WTC11 (cell line): ENCODE data around the gene DNAJC12. TPM values are rescaled to one million over a fixed set of nuclear protein-coding genes. Genes with fewer than 3 reads are reported as not detected.

ENCODE experiments used
- ATAC-seq: fragments of 200-7000 bp; cut with Tn5 transposase; 2 replicates; pipeline ENCODE4 v1.10.0; 2021; ENCODE audit warnings: mild to moderate bottlenecking, moderate library complexity
- CTCF ChIA-PET: fragments of 300-600 bp; sonication (Branson Sonifier 250); formaldehyde crosslinking; loops from one replicate; lab custom pipeline; 2021; ENCODE audit warnings: antibody characterized with exemption; lab: Charles Lee
- POLR2A ChIA-PET: fragments of 350-600 bp; sonication (Branson Sonifier 250); formaldehyde crosslinking; loops from one replicate; lab custom pipeline; 2021; ENCODE audit warnings: antibody characterized with exemption; lab: Charles Lee
- DNase-seq: peaks from one replicate; pipeline ENCODE4 v3.0.0; 2021; ENCODE audit warnings: low spot score
- H3K27ac Mint-ChIP-seq: 2 replicates; pipeline ENCODE4 v1.8.0; 2021; ENCODE audit warnings: mixed read lengths
- H3K27me3 Mint-ChIP-seq: 2 replicates; pipeline ENCODE4 v1.8.0; 2021; ENCODE audit warnings: low read depth, mild to moderate bottlenecking, moderate library complexity, mixed read lengths
- H3K36me3 Mint-ChIP-seq: 2 replicates; pipeline ENCODE4 v1.8.0; 2021; ENCODE audit warnings: mixed read lengths
- H3K4me1 Mint-ChIP-seq: 2 replicates; pipeline ENCODE4 v1.8.0; 2022; ENCODE audit warnings: mixed read lengths
- H3K4me3 Mint-ChIP-seq: 2 replicates; pipeline ENCODE4 v1.8.0; 2021; ENCODE audit warnings: mild to moderate bottlenecking, moderate library complexity, mixed read lengths
- H3K9me3 Mint-ChIP-seq: 2 replicates; pipeline ENCODE4 v1.8.0; 2021; ENCODE audit warnings: mixed read lengths
- ARID4B ChIP-seq: sonication (generic); formaldehyde crosslinking; IDR thresholded peaks from 2 replicates; pipeline ENCODE4 v1.8.0; 2023; ENCODE audit warnings: missing genetic modification reagents, mild to moderate bottlenecking, borderline replicate concordance
- ATF2 ChIP-seq: sonication (generic); formaldehyde crosslinking; IDR thresholded peaks from 2 replicates; pipeline ENCODE4 v1.8.1; 2022; ENCODE audit warnings: low read depth, missing genetic modification reagents, borderline replicate concordance
- ATF6 ChIP-seq: sonication (generic); formaldehyde crosslinking; IDR thresholded peaks from 2 replicates; pipeline ENCODE4 v1.8.1; 2023; ENCODE audit warnings: mild to moderate bottlenecking, missing genetic modification reagents
- E2F4 ChIP-seq: sonication (generic); formaldehyde crosslinking; IDR thresholded peaks from 2 replicates; pipeline ENCODE4 v1.8.1; 2022; ENCODE audit warnings: low read depth, mild to moderate bottlenecking, moderate library complexity, missing genetic modification reagents, borderline replicate concordance
- E2F5 ChIP-seq: sonication (generic); formaldehyde crosslinking; IDR thresholded peaks from 2 replicates; pipeline ENCODE4 v1.8.1; 2022; ENCODE audit warnings: mild to moderate bottlenecking, moderate library complexity, missing genetic modification reagents
- GTF2I ChIP-seq: fragments of 250-450 bp; sonication (Bioruptor Pico); conservative IDR thresholded peaks from 2 replicates; pipeline ENCODE4 v1.4.0; 2021; ENCODE audit warnings: mild to moderate bottlenecking
- IRF1 ChIP-seq: sonication (generic); formaldehyde crosslinking; IDR thresholded peaks from 2 replicates; pipeline ENCODE4 v1.8.0; 2023; ENCODE audit warnings: missing genetic modification reagents
- MLX ChIP-seq: sonication (generic); formaldehyde crosslinking; IDR thresholded peaks from 2 replicates; pipeline ENCODE4 v1.8.1; 2023; ENCODE audit warnings: mild to moderate bottlenecking, missing genetic modification reagents, moderate library complexity
- NFYB ChIP-seq: sonication (generic); formaldehyde crosslinking; conservative IDR thresholded peaks from 2 replicates; pipeline ENCODE4 v1.8.0; 2022; ENCODE audit warnings: low read depth, missing genetic modification reagents
- NR1H2 ChIP-seq: sonication (generic); formaldehyde crosslinking; IDR thresholded peaks from 2 replicates; pipeline ENCODE4 v1.9.0; 2021; ENCODE audit warnings: mild to moderate bottlenecking, moderate library complexity, missing genetic modification reagents
- NR3C1 ChIP-seq: sonication (generic); formaldehyde crosslinking; conservative IDR thresholded peaks from 2 replicates; pipeline ENCODE4 v1.8.1; 2023; ENCODE audit warnings: low read depth, mild to moderate bottlenecking, missing genetic modification reagents
- RELA ChIP-seq: sonication (generic); formaldehyde crosslinking; IDR thresholded peaks from 2 replicates; pipeline ENCODE4 v1.8.1; 2022; ENCODE audit warnings: missing genetic modification reagents, mild to moderate bottlenecking, borderline replicate concordance
- SMAD3 ChIP-seq: sonication (generic); formaldehyde crosslinking; IDR thresholded peaks from 2 replicates; pipeline ENCODE4 v1.8.0; 2022; ENCODE audit warnings: missing genetic modification reagents, mild to moderate bottlenecking, borderline replicate concordance
- TEAD1 ChIP-seq: sonication (generic); formaldehyde crosslinking; IDR thresholded peaks from 2 replicates; pipeline ENCODE4 v1.8.0; 2022; ENCODE audit warnings: mild to moderate bottlenecking, missing genetic modification reagents
- USF1 ChIP-seq: sonication (generic); formaldehyde crosslinking; IDR thresholded peaks from 2 replicates; pipeline ENCODE4 v1.8.0; 2022; ENCODE audit warnings: mild to moderate bottlenecking, missing genetic modification reagents
- ZMAT4 ChIP-seq: fragments of 250-450 bp; sonication (Bioruptor Pico); IDR thresholded peaks from 2 replicates; pipeline ENCODE4 v1.9.0; 2021; ENCODE audit warnings: mild to moderate bottlenecking
- ZNF138 ChIP-seq: sonication (generic); formaldehyde crosslinking; conservative IDR thresholded peaks from 2 replicates; pipeline ENCODE4 v1.8.1; 2022; ENCODE audit warnings: mild to moderate bottlenecking, moderate library complexity, missing genetic modification reagents
- ZNF317 ChIP-seq: sonication (generic); formaldehyde crosslinking; IDR thresholded peaks from 2 replicates; pipeline ENCODE4 v1.8.1; 2023; ENCODE audit warnings: low read depth, mild to moderate bottlenecking, moderate library complexity, missing genetic modification reagents, borderline replicate concordance
- ZSCAN18 ChIP-seq: fragments of 250-450 bp; sonication (Bioruptor Pico); IDR thresholded peaks from 2 replicates; pipeline ENCODE4 v2.1.2; 2022; ENCODE audit warnings: mild to moderate bottlenecking, moderate library complexity
- total RNA-seq: library from RNA; stranded (reverse); gene quantifications from 3 replicates; pipeline ENCODE4 v1.2.3, GENCODE V29; 2021

Gene DNAJC12
- total RNA-seq, 1 experiment from 2014 or later: 0.94 TPM

- TF ChIP-seq USF1 (no peak), E2F5 (CRISPR knock-in tag) (no peak), ZMAT4 (CRISPR knock-in tag) (no peak), SMAD3 (CRISPR knock-in tag) (no peak)
- TF ChIP-seq, all 79 proteins: peak for 0
Measured at GRCh38 chr10:67801118-67801517, 36.9 kb downstream of the DNAJC12 start (continued).

GRCh38 chr10:67794909-67795460 lies 43.0 kb downstream of the DNAJC12 start:
- H3K9me3 Mint-ChIP-seq: no peaks in the 10 kb centered on the region
- H3K4me1 Mint-ChIP-seq: peaks cover 33% of the 10 kb centered on the region
- POLR2A ChIA-PET: no interaction called here
- H3K27ac Mint-ChIP-seq: no peak overlapping the region
- H3K4me3 Mint-ChIP-seq: no peak overlapping the region
- H3K36me3 Mint-ChIP-seq: no peaks in the 10 kb centered on the region
- no peak for TF ChIP-seq NR1H2 (CRISPR knock-in tag)
- TF ChIP-seq E2F4 (CRISPR knock-in tag): no peak
- no peak for TF ChIP-seq TEAD1 (CRISPR knock-in tag)
- no peak for TF ChIP-seq ARID4B (CRISPR knock-in tag)
- no peak for TF ChIP-seq ATF2 (CRISPR knock-in tag)
- no peak for TF ChIP-seq RELA
- TF ChIP-seq ZNF138 (CRISPR knock-in tag): no peak
- TF ChIP-seq GTF2I: no peak
- no peak for TF ChIP-seq NFYB (CRISPR knock-in tag)
- no peak for TF ChIP-seq E2F5 (CRISPR knock-in tag)
- no peak for TF ChIP-seq IRF1 (CRISPR knock-in tag)
- no peak for TF ChIP-seq MLX (CRISPR knock-in tag)
- TF ChIP-seq ATF6: no peak
- no peak for TF ChIP-seq ZNF317 (CRISPR knock-in tag)
- TF ChIP-seq NR3C1 (CRISPR knock-in tag): no peak
- no peak for TF ChIP-seq ZSCAN18 (CRISPR knock-in tag)
- CTCF ChIA-PET: interaction anchor here (2.0 kb wide), 1 partner anchor 43 kb away, joined by 6 read pairs; the partner anchor contains the start of gene DNAJC12
- H3K27me3 Mint-ChIP-seq: no peaks in the 10 kb centered on the region
- DNase-seq (no peak), ATAC-seq (peak; percentile 55)
